ENCODE results near the gene ZNF385D. TPM values are rescaled to one million over a fixed set of nuclear protein-coding genes. Genes with fewer than 3 reads are reported as not detected.

ZNF385D gene
- total RNA-seq, 4 donors from 2014 or later, result 0.49 to 2.2 (median 1.5) TPM

GRCh38 chr3:21540265-21540664 lies 210.7 kb downstream of the ZNF385D start:
- Histone ChIP-seq H3K36me3 (no peaks in the 10 kb centered on the region), H3K4me1 (no peaks in the 10 kb centered on the region), H3K9me3 (no peaks in the 10 kb centered on the region), H3K27me3 (no peaks in the 10 kb centered on the region), H3K4me3 (replicated peaks in 1 of 3) (no peak overlapping the region), H3K27ac (no peak overlapping the region)
- no peak for TF ChIP-seq POLR2A (IDR thresholded peaks at IDR 0.05)
- no peak for TF ChIP-seq CTCF (IDR thresholded peaks at IDR 0.05)
- 81 to 89% methylated on average over 6 of the region's 6 CpGs for WGBS, 2 donors
- no peak for DNase-seq
- intact Hi-C loops (cut with DNase I), result no loop called here

DNA sequence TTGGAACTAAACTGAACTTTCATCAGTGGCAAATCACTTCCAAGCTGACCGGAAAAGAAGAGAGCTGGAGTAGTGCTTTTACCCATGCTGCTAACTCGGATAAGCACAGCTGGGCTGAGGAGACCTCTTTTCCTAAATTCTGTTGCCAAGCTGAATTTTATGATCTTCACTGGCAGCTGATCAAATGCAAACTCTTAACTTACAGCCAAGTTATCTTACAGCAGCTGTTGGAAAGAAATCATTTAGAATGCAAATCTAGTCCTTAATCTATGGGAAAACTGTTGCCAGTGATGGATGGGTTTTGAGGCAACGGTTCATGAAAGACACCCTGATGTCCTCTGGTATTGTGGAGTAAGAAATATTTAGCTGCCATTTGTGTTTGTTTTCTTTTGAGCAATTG lies 216.5 kb downstream of the ZNF385D start:
- intact Hi-C loops (cut with DNase I), result no loop called here
- H3K4me1 ChIP-seq, result no peaks in the 10 kb centered on the region
- H3K36me3 ChIP-seq, result no peaks in the 10 kb centered on the region
- 79 to 86% methylated on average over 3 of the region's 3 CpGs for WGBS, 2 donors
- DNase-seq, result no peak
- no peaks in the 10 kb centered on the region for H3K27me3 ChIP-seq
- no peak overlapping the region for H3K27ac ChIP-seq
- TF ChIP-seq POLR2A (IDR thresholded peaks at IDR 0.05), result no peak
- TF ChIP-seq CTCF (IDR thresholded peaks at IDR 0.05), result no peak
- H3K4me3 ChIP-seq (replicated peaks in 1 of 3), result no peak overlapping the region
- H3K9me3 ChIP-seq, result no peaks in the 10 kb centered on the region

- intact Hi-C loops (cut with DNase I), result no loop called here
- no peak for DNase-seq
- Histone ChIP-seq H3K4me3 (replicated peaks in 1 of 3) (no peak overlapping the region), H3K4me1 (no peaks in the 10 kb centered on the region), H3K36me3 (no peaks in the 10 kb centered on the region), H3K9me3 (no peaks in the 10 kb centered on the region), H3K27me3 (no peaks in the 10 kb centered on the region), H3K27ac (no peak overlapping the region)
- TF ChIP-seq POLR2A (IDR thresholded peaks at IDR 0.05), result no peak
- TF ChIP-seq CTCF (IDR thresholded peaks at IDR 0.05), result no peak
- WGBS, 2 donors, result 68 to 71% methylated on average over 5 of the region's 5 CpGs
Observed at GRCh38 chr3:21533002-21533401, 218.0 kb downstream of the ZNF385D start.

DNA sequence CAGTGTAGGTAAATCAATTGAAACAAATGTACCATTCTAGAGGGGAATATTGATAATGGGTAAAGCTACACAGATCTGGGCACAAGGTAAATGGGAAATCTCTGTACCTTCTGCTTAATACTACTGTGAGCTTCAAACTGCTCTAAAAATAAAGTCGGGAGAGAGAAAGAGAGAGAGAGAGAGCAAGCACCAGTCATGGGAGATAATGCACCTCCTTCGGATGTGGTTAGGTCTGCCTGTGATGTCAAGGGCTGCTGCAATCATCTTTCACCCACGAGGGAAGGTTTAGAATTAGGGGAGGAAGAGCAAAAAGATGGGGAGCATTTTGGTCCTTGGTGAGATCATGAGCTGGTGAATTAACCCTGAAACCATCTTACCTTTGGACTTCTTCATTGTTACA lies 219.1 kb downstream of the ZNF385D start:
- H3K4me1 ChIP-seq, result no peaks in the 10 kb centered on the region
- H3K4me3 ChIP-seq (replicated peaks in 1 of 3), result no peak overlapping the region
- H3K27me3 ChIP-seq, result no peaks in the 10 kb centered on the region
- TF ChIP-seq POLR2A (IDR thresholded peaks at IDR 0.05) (no peak), CTCF (IDR thresholded peaks at IDR 0.05) (no peak)
- H3K27ac ChIP-seq, result no peak overlapping the region
- H3K9me3 ChIP-seq, result no peaks in the 10 kb centered on the region
- intact Hi-C loops (cut with DNase I), result no loop called here
- whole genome bisulfite sequencing, 2 donors, result 82 to 85% methylated on average over 3 of the region's 3 CpGs
- H3K36me3 ChIP-seq, result no peaks in the 10 kb centered on the region
- DNase-seq, result no peak

GRCh38 chr3:21528291-21528995 lies 222.6 kb downstream of the ZNF385D start:
- intact Hi-C loops (cut with DNase I), result no loop called here
- Histone ChIP-seq H3K4me3 (replicated peaks in 1 of 3) (no peak overlapping the region), H3K36me3 (no peaks in the 10 kb centered on the region), H3K4me1 (no peaks in the 10 kb centered on the region), H3K9me3 (no peaks in the 10 kb centered on the region), H3K27me3 (no peaks in the 10 kb centered on the region), H3K27ac (no peak overlapping the region)
- TF ChIP-seq POLR2A (IDR thresholded peaks at IDR 0.05), result no peak
- no peak for TF ChIP-seq CTCF (IDR thresholded peaks at IDR 0.05)
- WGBS, 2 donors, result 69 to 77% methylated on average over 2 of the region's 2 CpGs
- no peak for DNase-seq

Data from thyroid gland (tissue), 4 donors.